RWPE1 (cell line): ENCODE data around the gene PPP6R2.

Source experiments
- CTCF ChIA-PET: fragments of 350-600 bp; sonication (Branson Sonifier 250); formaldehyde crosslinking; extraction: SDS; loops from one replicate; lab custom pipeline; 2021; lab: Yijun Ruan, JAX
- POLR2A ChIA-PET: fragments of 400-600 bp; formaldehyde crosslinking; extraction: SDS; loops from one replicate; lab custom pipeline; 2020; ENCODE audit warnings: antibody characterized with exemption; ENCODE audit not compliant: low non-redundant PET; lab: Yijun Ruan, JAX
- DNase-seq: peaks from one replicate; pipeline ENCODE4 v3.0.0; 2012; ENCODE audit warnings: low spot score
- H3K27ac ChIP-seq: fragments of 450-650 bp; 2 replicates; pipeline ENCODE4 v1.5.1; 2017
- CTCF ChIP-seq: fragments of 450-650 bp; conservative IDR thresholded peaks from 2 replicates; pipeline ENCODE4 v1.5.1; 2017; ENCODE audit warnings: low read depth, mild to moderate bottlenecking

PPP6R2 gene

GRCh38 chr22:50298266-50298637, 44.9 kb upstream of the PPP6R2 start:
- no peak for DNase-seq
- no peak for TF ChIP-seq CTCF
- POLR2A ChIA-PET: interaction anchor here (0.6 kb wide), 1 partner anchor 16 kb away, joined by 3 read pairs; no protein-coding TSS in a partner anchor
- CTCF ChIA-PET: no interaction called here
- H3K27ac ChIP-seq: peak overlapping the region; percentile 100

GRCh38 chr22:50298937-50299784, 44.0 kb upstream of the PPP6R2 start:
- H3K27ac ChIP-seq: peak overlapping the region; percentile 100
- ChIA-PET CTCF (interaction anchor here (0.5 kb wide), 1 partner anchor 72 kb away, joined by 3 read pairs; no protein-coding TSS in a partner anchor), POLR2A (no interaction called here)
- no peak for DNase-seq
- no peak for TF ChIP-seq CTCF

- POLR2A ChIA-PET: no interaction called here
- CTCF ChIA-PET: interaction anchor here (0.5 kb wide), 1 partner anchor 72 kb away, joined by 3 read pairs; no protein-coding TSS in a partner anchor
- TF ChIP-seq CTCF: no peak
- H3K27ac ChIP-seq: peak overlapping the region; percentile 100
- no peak for DNase-seq
These were observed 43.1 kb upstream of the PPP6R2 start for GRCh38 chr22:50299785-50300619.

- ChIA-PET CTCF (no interaction called here), POLR2A (no interaction called here)
- TF ChIP-seq CTCF: no peak
- no peak for DNase-seq
- peak overlapping the region; percentile 100 for H3K27ac ChIP-seq
These were observed 42.4 kb upstream of the PPP6R2 start for GRCh38 chr22:50300620-50301257.

GRCh38 chr22:50301581-50301991, 41.5 kb upstream of the PPP6R2 start:
- peak overlapping the region; percentile 100 for H3K27ac ChIP-seq
- no peak for TF ChIP-seq CTCF
- CTCF ChIA-PET: interaction anchor here (0.6 to 2.0 kb wide), 3 partner anchors 26 to 40 kb away, joined by 3 to 6 read pairs (median 5); no protein-coding TSS in a partner anchor
- POLR2A ChIA-PET: no interaction called here
- no peak for DNase-seq
